Hypothalamus (tissue), 51 donors: ENCODE results near the gene IQCK.
"Not testable (repeated sequence)": the region's sequence is repeated elsewhere in the genome, so short reads cannot be mapped to it uniquely, and the experiment has no call there.

Source experiments
- DNase-seq, 51 donors: peaks; one replicate each; lab custom pipeline; 2025; lab: John Stamatoyannopoulos, UW

The IQCK gene

GRCh38 chr16:19715566-19715965, 2.5 kb upstream of the IQCK start:
- no peak for DNase-seq

GRCh38 chr16:19716183-19716582, 1.9 kb upstream of the IQCK start:
- no peak for DNase-seq

DNA sequence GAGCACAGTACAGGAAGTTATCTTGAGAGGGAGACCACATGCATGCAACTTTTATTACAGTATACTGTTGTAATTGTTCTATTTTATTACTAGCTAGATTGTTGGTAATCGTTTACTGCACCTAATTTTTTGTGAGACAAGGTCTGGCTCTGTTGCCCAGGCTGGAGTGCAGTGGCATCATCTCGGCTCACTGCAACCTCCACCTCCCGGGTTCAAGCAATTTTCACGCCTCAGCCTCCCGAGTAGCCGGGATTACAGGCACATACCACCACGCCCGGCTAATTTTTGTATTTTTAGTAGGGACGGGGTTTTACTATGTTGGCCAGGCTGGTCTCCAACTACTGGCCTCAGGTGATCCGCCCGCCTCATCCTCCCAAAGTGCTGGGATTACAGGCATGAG, 1.3 kb upstream of the IQCK start:
- not testable (repeated sequence) for DNase-seq

- no peak for DNase-seq
Observed at GRCh38 chr16:19717314-19717713, 757 bp upstream of the IQCK start.

GRCh38 chr16:19718624-19718965, 524 bp downstream of the IQCK start:
- peak in 6 of 51 donors; percentile 22 to 78 (median 40) for DNase-seq

GRCh38 chr16:19722269-19722952, 4.3 kb downstream of the IQCK start:
- no peak for DNase-seq

DNA sequence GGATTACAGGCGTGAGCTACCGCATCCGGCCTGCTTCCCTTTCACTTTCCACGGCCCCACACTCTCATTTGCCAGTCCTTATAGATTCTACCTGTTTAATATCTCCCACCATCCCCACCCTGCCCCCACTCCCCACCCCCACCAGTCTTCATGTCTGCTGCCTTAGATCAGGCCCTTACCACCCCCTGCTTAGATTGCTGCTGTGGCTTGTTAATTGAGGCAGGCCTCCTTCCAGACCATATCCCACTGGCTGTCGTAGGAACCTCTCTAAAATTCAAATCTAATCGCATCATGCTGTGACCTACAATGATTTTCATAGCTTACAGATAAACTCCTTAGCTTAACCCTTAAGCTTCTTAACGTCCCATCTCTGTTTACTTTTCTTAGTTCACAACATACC, 4.9 kb downstream of the IQCK start:
- DNase-seq: no peak

- DNase-seq: no peak
Observed at GRCh38 chr16:19728636-19728965, 10.5 kb downstream of the IQCK start.

- DNase-seq: no peak
Observed at GRCh38 chr16:19733551-19733950, 15.5 kb downstream of the IQCK start.

DNA sequence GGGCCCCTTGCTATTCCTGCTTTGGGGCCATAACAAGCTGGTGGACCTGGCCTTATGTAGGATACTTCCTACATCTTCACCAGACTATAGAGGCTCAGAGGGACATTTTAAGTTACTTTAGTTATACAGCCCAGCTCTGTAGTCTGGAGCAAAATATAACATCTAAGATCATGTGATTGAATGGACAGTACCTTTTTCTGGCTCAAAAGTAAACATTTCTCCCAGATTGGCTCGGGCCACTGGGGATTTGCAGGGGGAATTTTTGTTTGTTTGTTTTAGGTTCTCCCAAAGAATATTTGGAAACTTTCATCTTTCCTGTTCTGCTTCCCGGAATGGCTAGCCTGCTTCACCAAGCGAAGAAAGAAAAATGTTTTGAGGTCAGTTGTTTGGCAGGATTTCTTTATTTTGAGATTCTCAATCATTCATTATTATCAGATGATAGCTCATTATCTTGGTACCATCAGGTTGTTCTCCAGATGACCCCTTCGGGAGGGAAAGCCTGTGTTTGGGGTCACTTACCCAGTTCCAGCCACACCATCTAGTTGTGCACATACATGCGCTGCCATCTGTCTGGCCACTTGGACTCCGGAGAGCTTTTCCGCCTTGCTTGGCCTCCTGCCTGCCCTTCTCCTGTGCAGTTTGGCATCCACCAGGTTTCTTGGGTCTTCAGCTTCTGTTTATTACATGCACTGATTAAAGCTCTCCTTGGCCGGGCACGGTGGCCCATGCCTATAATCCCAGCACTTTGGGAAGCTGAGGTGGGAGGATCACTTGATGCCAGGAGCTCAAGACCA, 17.2 kb downstream of the IQCK start:
- peak in 9 of 51 donors; percentile 3 to 46 (median 19) for DNase-seq

DNA sequence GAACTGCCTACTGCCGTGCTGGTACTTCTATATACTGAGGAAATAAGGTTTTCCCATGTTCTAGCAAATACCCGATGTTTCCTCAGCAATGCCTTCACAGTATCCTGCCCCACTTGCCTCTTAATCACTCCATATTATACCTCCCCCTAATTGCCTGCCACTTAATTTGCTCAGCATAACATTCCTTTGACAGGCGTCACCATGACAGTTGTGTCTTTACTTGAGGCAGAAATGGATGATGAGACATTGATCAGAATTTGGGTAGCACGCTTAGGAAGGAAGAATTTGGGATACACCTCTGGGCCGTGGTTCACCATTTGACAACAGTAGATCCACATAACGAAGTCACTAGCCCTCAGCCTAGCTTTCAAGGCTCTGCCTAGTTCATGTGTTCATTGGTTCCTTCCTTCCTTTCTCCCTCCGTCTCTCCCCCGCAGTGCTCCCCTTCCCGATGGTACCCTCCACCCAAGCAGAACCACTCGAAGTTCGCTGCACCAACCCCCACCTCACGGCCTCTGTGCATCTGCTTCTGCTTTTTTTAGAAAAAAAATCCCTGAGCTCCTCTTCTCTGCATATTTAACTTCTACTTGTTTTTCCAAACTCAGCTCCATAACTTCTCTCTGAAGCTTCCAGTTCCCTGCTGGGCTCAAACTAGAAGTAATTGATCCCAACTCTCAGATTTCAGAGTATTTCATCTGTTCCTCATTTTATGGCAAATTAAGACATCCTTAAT, 19.4 kb downstream of the IQCK start:
- no peak for DNase-seq

DNA sequence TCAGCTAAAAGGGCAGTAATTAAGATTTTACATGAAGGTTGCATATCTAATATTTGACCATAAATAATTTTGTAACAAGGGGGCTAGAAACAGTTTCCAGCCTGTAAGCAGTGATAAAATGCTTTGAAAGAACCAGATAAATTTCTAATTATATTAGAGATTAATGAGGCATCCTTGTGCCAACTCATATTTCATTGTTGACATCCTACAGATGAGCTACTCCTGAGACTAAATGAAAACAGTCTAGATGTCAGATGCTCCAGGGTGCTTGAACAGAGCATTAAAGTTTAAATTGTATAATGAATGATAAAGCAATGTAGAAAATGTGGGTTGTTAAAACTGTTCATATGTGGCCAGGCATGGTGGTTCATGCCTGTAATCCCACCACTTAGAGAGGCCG, 23.3 kb downstream of the IQCK start:
- DNase-seq: no peak

DNA sequence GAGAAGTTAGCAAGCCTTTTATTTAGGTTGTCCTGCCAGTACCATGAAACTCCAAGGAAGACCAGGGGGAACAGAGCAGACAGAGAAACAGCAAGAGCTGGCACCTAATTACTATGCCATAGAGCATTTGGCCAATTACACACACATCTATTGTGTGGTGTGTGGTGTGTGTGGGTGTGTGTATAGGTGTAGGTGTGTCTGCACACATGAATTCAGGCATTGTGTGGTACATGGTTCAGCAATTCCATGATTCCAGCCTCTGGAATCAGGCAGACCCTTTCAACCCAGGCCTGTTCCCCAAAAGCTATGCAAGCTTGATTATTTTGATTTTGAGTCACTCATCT, 25.7 kb downstream of the IQCK start:
- DNase-seq: no peak

DNA sequence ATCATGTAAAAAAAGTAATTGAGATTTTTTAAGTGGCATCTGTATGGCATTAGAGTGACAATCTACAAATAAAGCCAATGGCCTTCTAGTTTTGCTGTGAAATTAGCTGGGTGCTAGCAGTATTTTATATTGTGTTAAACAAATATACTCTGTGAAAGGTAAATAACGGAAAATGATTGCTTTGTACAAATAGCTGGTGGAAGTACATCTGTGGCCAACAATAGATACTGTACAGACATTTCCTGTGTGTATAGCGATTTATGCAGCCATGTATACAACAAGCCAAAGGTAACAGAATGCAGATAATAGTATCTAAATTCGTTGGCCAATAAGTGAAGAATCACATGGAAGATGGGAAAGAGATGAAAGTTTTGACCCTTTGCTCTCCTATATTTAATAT, 26.6 kb downstream of the IQCK start:
- no peak for DNase-seq

DNA sequence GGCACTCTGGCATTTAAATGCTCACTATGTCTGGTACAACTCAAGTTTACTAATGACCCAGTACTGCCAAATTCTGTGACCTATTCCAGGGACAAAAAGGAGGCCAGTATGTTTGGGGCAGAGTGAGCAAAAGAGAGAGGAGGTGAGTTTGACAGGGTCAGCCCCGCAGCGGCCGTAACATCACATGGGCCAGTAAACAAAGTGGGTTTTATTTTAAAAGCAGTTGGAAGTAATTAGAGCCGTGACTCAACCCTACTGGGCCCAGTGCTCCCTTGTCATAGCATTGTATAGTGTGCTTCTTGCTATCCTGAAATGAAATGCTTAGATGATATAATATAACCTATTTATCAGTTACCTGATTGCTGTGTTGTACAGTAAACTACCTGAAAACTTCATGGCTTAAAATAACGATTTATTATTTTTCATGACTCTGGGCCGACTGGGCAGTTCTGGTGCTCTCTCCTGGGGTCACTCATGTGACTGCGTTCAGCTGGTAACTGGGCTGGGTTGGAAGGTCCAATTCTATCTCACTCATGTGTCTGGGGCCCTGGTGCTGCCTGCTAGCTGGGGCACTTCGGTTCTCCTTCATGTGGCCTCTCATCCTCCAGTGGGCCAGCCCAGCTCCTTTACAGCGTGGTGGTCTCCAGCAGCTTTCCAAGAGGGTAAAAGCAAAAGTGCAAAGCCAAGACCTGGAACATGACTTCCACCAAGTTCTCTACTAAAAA, 27.4 kb downstream of the IQCK start:
- DNase-seq: peak in 7 of 51 donors; percentile 5 to 36 (median 20)

- peak in 1 of 51 donors; percentile 15 for DNase-seq
Observed at GRCh38 chr16:19746561-19746960, 28.5 kb downstream of the IQCK start.

- DNase-seq: no peak
Observed at GRCh38 chr16:19748389-19749168, 30.5 kb downstream of the IQCK start.

DNA sequence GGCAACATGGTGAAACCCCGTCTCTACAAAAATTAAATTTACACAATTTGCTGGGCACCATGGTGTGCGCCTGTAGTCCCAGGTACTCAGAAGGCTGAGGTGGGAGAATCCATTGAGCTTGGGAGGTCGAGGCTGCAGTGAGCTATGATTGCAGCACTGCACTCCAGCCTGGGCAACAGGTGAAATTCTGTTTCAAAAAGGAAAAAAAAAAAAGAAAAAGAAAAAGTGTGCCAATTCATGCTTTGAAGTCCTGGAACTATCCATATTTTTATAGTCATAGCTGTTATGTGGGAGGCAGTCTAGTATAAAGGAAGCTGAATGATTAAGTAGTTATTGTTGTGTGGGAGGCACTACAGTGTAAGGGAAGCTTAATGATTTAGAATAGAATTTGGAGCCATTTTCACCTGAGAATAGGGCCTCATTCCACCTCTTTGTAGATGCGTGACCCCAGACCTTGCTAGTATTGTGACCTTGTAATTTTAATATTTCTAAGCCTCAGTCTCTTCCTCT, 31.6 kb downstream of the IQCK start:
- DNase-seq: no peak

- DNase-seq: no peak
Observed at GRCh38 chr16:19751478-19752385, 33.7 kb downstream of the IQCK start.
